Measurements from ENCODE around the gene CD3D. TPM values are rescaled to one million over a fixed set of nuclear protein-coding genes. Genes with fewer than 3 reads are reported as not detected.
A peak's percentile ranks its signal among the peaks of the same experiment; 100 is the strongest.

Gene CD3D
- total RNA-seq, 1 experiment from 2014 or later, result 0.33 TPM

DNA sequence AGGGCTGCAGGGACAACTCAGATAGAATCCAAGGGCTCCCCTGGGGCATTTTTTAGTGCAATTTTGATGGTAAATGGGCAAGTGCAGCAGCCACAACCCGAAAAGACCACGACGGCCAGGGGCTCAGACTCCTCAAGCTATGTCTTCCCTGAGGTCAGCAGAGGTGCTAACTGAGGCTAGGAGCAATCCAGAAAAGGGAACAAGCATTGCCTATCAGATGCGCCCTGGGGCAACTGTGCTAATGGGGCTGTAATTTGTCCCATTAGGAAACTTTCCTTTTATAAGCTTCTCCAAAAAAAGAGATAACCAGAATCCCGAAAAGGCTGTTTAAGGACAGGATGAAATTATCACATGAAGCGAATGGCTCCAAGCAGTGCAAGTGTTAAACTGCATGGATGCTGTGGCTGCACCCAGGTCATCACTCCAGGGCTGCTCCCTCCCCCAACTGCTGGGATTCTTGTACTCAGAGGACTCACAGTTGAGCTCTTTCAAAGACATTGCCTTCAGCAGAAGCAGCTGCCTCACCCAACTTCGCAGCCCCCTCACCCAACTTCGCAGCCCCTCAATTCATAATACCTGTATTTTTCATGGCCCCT lies 40.8 kb downstream of the CD3D start (continued):
- TF ChIP-seq, protein P1, sequence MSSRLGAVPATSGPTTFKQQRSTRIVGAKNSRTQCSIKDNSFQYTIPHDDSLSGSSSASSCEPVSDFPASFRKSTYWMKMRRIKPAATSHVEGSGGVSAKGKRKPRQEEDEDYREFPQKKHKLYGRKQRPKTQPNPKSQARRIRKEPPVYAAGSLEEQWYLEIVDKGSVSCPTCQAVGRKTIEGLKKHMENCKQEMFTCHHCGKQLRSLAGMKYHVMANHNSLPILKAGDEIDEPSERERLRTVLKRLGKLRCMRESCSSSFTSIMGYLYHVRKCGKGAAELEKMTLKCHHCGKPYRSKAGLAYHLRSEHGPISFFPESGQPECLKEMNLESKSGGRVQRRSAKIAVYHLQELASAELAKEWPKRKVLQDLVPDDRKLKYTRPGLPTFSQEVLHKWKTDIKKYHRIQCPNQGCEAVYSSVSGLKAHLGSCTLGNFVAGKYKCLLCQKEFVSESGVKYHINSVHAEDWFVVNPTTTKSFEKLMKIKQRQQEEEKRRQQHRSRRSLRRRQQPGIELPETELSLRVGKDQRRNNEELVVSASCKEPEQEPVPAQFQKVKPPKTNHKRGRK (CRISPR knock-in tag; IDR thresholded peaks at IDR 0.05; ENCODE audit: borderline replicate concordance), result no peak
- no peak for TF ChIP-seq ETV6 (CRISPR knock-in tag; IDR thresholded peaks at IDR 0.05)

DNA sequence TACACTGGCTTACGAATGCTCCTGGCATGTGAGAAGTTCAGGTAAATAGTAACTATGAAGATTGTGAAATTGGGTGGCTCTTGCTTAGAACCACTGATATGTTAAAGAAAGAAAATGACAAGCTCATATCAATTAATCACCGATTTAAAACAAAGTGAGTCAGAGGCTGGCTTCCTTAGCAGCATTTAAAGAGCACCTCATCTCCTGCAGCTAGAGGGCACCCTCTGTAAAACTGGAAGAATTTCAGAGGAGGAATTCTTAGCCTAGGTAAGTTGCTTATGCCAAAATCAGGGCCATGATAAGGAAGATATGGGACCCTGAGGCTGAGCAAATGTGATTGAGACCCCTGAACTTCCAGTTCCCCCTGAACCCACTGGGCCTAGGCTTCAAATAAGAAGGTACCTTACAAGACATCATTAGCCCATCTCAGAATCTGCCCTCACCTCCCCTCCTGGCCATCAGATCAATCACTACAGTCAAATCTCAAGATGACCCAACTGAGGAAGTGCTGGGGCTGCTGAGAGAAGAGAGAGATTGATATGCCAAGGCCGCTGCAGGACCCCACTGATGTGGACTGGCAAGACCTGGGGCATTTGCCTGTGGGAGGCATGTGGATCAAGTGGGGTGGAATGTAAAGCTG lies 46.6 kb downstream of the CD3D start:
- TF ChIP-seq ZNF219 (CRISPR knock-in tag; IDR thresholded peaks at IDR 0.05; ENCODE audit: borderline replicate concordance) (no peak), SMAD4 (CRISPR knock-in tag; IDR thresholded peaks at IDR 0.05) (no peak), NR1H2 (CRISPR knock-in tag; IDR thresholded peaks at IDR 0.05) (no peak), MYBL2 (CRISPR knock-in tag; IDR thresholded peaks at IDR 0.05) (no peak), SOX15 (CRISPR knock-in tag; IDR thresholded peaks at IDR 0.05) (no peak), NFYB (CRISPR knock-in tag; conservative IDR thresholded peaks at IDR 0.05; ENCODE audit: low read depth) (no peak), ZNF396 (CRISPR knock-in tag; IDR thresholded peaks at IDR 0.05; ENCODE audit: borderline replicate concordance) (no peak), EMX1 (CRISPR knock-in tag; IDR thresholded peaks at IDR 0.05) (no peak), ESRRA (CRISPR knock-in tag; IDR thresholded peaks at IDR 0.05; ENCODE audit: borderline replicate concordance) (no peak)
- TF ChIP-seq, protein P2, sequence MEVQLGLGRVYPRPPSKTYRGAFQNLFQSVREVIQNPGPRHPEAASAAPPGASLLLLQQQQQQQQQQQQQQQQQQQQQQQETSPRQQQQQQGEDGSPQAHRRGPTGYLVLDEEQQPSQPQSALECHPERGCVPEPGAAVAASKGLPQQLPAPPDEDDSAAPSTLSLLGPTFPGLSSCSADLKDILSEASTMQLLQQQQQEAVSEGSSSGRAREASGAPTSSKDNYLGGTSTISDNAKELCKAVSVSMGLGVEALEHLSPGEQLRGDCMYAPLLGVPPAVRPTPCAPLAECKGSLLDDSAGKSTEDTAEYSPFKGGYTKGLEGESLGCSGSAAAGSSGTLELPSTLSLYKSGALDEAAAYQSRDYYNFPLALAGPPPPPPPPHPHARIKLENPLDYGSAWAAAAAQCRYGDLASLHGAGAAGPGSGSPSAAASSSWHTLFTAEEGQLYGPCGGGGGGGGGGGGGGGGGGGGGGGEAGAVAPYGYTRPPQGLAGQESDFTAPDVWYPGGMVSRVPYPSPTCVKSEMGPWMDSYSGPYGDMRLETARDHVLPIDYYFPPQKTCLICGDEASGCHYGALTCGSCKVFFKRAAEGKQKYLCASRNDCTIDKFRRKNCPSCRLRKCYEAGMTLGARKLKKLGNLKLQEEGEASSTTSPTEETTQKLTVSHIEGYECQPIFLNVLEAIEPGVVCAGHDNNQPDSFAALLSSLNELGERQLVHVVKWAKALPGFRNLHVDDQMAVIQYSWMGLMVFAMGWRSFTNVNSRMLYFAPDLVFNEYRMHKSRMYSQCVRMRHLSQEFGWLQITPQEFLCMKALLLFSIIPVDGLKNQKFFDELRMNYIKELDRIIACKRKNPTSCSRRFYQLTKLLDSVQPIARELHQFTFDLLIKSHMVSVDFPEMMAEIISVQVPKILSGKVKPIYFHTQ (CRISPR knock-in tag; IDR thresholded peaks at IDR 0.05), result no peak
- TF ChIP-seq, protein P3, sequence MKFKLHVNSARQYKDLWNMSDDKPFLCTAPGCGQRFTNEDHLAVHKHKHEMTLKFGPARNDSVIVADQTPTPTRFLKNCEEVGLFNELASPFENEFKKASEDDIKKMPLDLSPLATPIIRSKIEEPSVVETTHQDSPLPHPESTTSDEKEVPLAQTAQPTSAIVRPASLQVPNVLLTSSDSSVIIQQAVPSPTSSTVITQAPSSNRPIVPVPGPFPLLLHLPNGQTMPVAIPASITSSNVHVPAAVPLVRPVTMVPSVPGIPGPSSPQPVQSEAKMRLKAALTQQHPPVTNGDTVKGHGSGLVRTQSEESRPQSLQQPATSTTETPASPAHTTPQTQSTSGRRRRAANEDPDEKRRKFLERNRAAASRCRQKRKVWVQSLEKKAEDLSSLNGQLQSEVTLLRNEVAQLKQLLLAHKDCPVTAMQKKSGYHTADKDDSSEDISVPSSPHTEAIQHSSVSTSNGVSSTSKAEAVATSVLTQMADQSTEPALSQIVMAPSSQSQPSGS (CRISPR knock-in tag; IDR thresholded peaks at IDR 0.05; ENCODE audit: borderline replicate concordance, low read depth), result no peak
- TF ChIP-seq, protein P4, sequence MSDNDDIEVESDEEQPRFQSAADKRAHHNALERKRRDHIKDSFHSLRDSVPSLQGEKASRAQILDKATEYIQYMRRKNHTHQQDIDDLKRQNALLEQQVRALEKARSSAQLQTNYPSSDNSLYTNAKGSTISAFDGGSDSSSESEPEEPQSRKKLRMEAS (CRISPR knock-in tag; IDR thresholded peaks at IDR 0.05), result no peak
- TF ChIP-seq, protein P5, sequence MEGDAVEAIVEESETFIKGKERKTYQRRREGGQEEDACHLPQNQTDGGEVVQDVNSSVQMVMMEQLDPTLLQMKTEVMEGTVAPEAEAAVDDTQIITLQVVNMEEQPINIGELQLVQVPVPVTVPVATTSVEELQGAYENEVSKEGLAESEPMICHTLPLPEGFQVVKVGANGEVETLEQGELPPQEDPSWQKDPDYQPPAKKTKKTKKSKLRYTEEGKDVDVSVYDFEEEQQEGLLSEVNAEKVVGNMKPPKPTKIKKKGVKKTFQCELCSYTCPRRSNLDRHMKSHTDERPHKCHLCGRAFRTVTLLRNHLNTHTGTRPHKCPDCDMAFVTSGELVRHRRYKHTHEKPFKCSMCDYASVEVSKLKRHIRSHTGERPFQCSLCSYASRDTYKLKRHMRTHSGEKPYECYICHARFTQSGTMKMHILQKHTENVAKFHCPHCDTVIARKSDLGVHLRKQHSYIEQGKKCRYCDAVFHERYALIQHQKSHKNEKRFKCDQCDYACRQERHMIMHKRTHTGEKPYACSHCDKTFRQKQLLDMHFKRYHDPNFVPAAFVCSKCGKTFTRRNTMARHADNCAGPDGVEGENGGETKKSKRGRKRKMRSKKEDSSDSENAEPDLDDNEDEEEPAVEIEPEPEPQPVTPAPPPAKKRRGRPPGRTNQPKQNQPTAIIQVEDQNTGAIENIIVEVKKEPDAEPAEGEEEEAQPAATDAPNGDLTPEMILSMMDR (IDR thresholded peaks at IDR 0.05), result no peak
- TF ChIP-seq, protein P6, sequence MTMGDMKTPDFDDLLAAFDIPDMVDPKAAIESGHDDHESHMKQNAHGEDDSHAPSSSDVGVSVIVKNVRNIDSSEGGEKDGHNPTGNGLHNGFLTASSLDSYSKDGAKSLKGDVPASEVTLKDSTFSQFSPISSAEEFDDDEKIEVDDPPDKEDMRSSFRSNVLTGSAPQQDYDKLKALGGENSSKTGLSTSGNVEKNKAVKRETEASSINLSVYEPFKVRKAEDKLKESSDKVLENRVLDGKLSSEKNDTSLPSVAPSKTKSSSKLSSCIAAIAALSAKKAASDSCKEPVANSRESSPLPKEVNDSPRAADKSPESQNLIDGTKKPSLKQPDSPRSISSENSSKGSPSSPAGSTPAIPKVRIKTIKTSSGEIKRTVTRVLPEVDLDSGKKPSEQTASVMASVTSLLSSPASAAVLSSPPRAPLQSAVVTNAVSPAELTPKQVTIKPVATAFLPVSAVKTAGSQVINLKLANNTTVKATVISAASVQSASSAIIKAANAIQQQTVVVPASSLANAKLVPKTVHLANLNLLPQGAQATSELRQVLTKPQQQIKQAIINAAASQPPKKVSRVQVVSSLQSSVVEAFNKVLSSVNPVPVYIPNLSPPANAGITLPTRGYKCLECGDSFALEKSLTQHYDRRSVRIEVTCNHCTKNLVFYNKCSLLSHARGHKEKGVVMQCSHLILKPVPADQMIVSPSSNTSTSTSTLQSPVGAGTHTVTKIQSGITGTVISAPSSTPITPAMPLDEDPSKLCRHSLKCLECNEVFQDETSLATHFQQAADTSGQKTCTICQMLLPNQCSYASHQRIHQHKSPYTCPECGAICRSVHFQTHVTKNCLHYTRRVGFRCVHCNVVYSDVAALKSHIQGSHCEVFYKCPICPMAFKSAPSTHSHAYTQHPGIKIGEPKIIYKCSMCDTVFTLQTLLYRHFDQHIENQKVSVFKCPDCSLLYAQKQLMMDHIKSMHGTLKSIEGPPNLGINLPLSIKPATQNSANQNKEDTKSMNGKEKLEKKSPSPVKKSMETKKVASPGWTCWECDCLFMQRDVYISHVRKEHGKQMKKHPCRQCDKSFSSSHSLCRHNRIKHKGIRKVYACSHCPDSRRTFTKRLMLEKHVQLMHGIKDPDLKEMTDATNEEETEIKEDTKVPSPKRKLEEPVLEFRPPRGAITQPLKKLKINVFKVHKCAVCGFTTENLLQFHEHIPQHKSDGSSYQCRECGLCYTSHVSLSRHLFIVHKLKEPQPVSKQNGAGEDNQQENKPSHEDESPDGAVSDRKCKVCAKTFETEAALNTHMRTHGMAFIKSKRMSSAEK (CRISPR knock-in tag; IDR thresholded peaks at IDR 0.05; ENCODE audit: borderline replicate concordance), result no peak
- TF ChIP-seq, protein P7, sequence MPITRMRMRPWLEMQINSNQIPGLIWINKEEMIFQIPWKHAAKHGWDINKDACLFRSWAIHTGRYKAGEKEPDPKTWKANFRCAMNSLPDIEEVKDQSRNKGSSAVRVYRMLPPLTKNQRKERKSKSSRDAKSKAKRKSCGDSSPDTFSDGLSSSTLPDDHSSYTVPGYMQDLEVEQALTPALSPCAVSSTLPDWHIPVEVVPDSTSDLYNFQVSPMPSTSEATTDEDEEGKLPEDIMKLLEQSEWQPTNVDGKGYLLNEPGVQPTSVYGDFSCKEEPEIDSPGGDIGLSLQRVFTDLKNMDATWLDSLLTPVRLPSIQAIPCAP (CRISPR knock-in tag; IDR thresholded peaks at IDR 0.05), result no peak
- TF ChIP-seq, protein P8, sequence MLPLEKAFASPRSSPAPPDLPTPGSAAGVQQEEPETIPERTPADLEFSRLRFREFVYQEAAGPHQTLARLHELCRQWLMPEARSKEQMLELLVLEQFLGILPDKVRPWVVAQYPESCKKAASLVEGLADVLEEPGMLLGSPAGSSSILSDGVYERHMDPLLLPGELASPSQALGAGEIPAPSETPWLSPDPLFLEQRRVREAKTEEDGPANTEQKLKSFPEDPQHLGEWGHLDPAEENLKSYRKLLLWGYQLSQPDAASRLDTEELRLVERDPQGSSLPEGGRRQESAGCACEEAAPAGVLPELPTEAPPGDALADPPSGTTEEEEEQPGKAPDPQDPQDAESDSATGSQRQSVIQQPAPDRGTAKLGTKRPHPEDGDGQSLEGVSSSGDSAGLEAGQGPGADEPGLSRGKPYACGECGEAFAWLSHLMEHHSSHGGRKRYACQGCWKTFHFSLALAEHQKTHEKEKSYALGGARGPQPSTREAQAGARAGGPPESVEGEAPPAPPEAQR (CRISPR knock-in tag; IDR thresholded peaks at IDR 0.05), result no peak
- H3K36me3 Mint-ChIP-seq, result no peaks in the 10 kb centered on the region
- no peaks in the 10 kb centered on the region for H3K9me3 Mint-ChIP-seq
- H3K27me3 Mint-ChIP-seq (ENCODE audit: low read depth), result peaks cover 16% of the 10 kb centered on the region
- no peak overlapping the region for H3K27ac Mint-ChIP-seq
- H3K4me3 Mint-ChIP-seq, result no peak overlapping the region
- peaks cover 7% of the 10 kb centered on the region; the same call in 1 of the 2 replicates for H3K4me1 Mint-ChIP-seq
- DNase-seq (ENCODE audit: low spot score) (no peak), ATAC-seq (peak; percentile 73)
- POLR2A ChIA-PET, result no interaction called here
- CTCF ChIA-PET, result interaction anchor here (0.6 to 2.1 kb wide), 47 partner anchors 9 to 349 kb away, joined by 3 to 41 read pairs (median 4); partner anchors contain the start of genes CD3E, MPZL2, MPZL3 and SCN4B
